ENCODE measurements around the gene CSRNP3. TPM values are rescaled to one million over a fixed set of nuclear protein-coding genes. Genes with fewer than 3 reads are reported as not detected.

CSRNP3 gene
- total and polyA plus RNA-seq, 9 donors, result 5.9 to 15.6 (median 12.4) TPM

- no peak for DNase-seq
- WGBS (ENCODE audit: insufficient coverage), result 94% methylated on average over 2 of the region's 3 CpGs
- peaks cover 2% of the 10 kb centered on the region for H3K36me3 ChIP-seq (ENCODE audit: control insufficient read depth, insufficient read depth, low read length)
- no peaks in the 10 kb centered on the region for H3K27me3 ChIP-seq (ENCODE audit: control insufficient read depth, insufficient read depth, low read length)
- no peak overlapping the region for H3K27ac ChIP-seq (ENCODE audit: low read length)
- H3K9me3 ChIP-seq (replicated peaks; ENCODE audit: control insufficient read depth, low read depth, low read length), result no peaks in the 10 kb centered on the region
- no peaks in the 10 kb centered on the region for H3K4me1 ChIP-seq (ENCODE audit: control insufficient read depth, insufficient read depth, low read length)
- no peak overlapping the region for H3K4me3 ChIP-seq (ENCODE audit: low read length)
Measured at GRCh38 chr2:165627470-165627869, 158.0 kb downstream of the CSRNP3 start.

- WGBS (ENCODE audit: insufficient coverage), result no CpG with 5 or more reads among the region's 2 CpGs
- no peak overlapping the region for H3K4me3 ChIP-seq (ENCODE audit: low read length)
- no peak for DNase-seq
- peaks cover 2% of the 10 kb centered on the region for H3K36me3 ChIP-seq (ENCODE audit: control insufficient read depth, insufficient read depth, low read length)
- H3K27ac ChIP-seq (ENCODE audit: low read length), result no peak overlapping the region
- H3K4me1 ChIP-seq (ENCODE audit: control insufficient read depth, insufficient read depth, low read length), result peaks cover 1% of the 10 kb centered on the region
- no peaks in the 10 kb centered on the region for H3K27me3 ChIP-seq (ENCODE audit: control insufficient read depth, insufficient read depth, low read length)
- H3K9me3 ChIP-seq (replicated peaks; ENCODE audit: control insufficient read depth, low read depth, low read length), result no peaks in the 10 kb centered on the region
Measured at GRCh38 chr2:165629776-165630175, 160.3 kb downstream of the CSRNP3 start.

GRCh38 chr2:165630236-165630635 is 160.7 kb downstream of the CSRNP3 start:
- H3K36me3 ChIP-seq (ENCODE audit: control insufficient read depth, insufficient read depth, low read length), result peaks cover 2% of the 10 kb centered on the region
- peaks cover 5% of the 10 kb centered on the region for H3K4me1 ChIP-seq (ENCODE audit: control insufficient read depth, insufficient read depth, low read length)
- 31% methylated on average over 2 of the region's 3 CpGs for WGBS (ENCODE audit: insufficient coverage)

GRCh38 chr2:165631089-165631488 is 161.6 kb downstream of the CSRNP3 start:
- no peak overlapping the region for H3K27ac ChIP-seq (ENCODE audit: low read length)
- no peak overlapping the region for H3K4me3 ChIP-seq (ENCODE audit: low read length)
- no peaks in the 10 kb centered on the region for H3K9me3 ChIP-seq (replicated peaks; ENCODE audit: control insufficient read depth, low read depth, low read length)
- WGBS (ENCODE audit: insufficient coverage), result no CpG with 5 or more reads among the region's 4 CpGs
- DNase-seq, result no peak
- H3K27me3 ChIP-seq (ENCODE audit: control insufficient read depth, insufficient read depth, low read length), result no peaks in the 10 kb centered on the region
- H3K4me1 ChIP-seq (ENCODE audit: control insufficient read depth, insufficient read depth, low read length), result peaks cover 5% of the 10 kb centered on the region
- peaks cover 2% of the 10 kb centered on the region for H3K36me3 ChIP-seq (ENCODE audit: control insufficient read depth, insufficient read depth, low read length)

More at GRCh38 chr2:165630236-165630635, 160.7 kb downstream of the CSRNP3 start:
- H3K4me3 ChIP-seq (ENCODE audit: low read length), result no peak overlapping the region
- DNase-seq, result no peak
- H3K27ac ChIP-seq (ENCODE audit: low read length), result no peak overlapping the region
- no peaks in the 10 kb centered on the region for H3K9me3 ChIP-seq (replicated peaks; ENCODE audit: control insufficient read depth, low read depth, low read length)
- H3K27me3 ChIP-seq (ENCODE audit: control insufficient read depth, insufficient read depth, low read length), result no peaks in the 10 kb centered on the region

GRCh38 chr2:165632594-165632993 is 163.1 kb downstream of the CSRNP3 start:
- Histone ChIP-seq H3K4me1 (ENCODE audit: control insufficient read depth, insufficient read depth, low read length) (peaks cover 5% of the 10 kb centered on the region), H3K4me3 (ENCODE audit: low read length) (no peak overlapping the region), H3K27me3 (ENCODE audit: control insufficient read depth, insufficient read depth, low read length) (no peaks in the 10 kb centered on the region), H3K36me3 (ENCODE audit: control insufficient read depth, insufficient read depth, low read length) (no peaks in the 10 kb centered on the region), H3K27ac (ENCODE audit: low read length) (no peak overlapping the region), H3K9me3 (replicated peaks; ENCODE audit: control insufficient read depth, low read depth, low read length) (no peaks in the 10 kb centered on the region)
- no peak for DNase-seq
- WGBS (ENCODE audit: insufficient coverage), result no CpG with 5 or more reads among the region's 2 CpGs

DNA sequence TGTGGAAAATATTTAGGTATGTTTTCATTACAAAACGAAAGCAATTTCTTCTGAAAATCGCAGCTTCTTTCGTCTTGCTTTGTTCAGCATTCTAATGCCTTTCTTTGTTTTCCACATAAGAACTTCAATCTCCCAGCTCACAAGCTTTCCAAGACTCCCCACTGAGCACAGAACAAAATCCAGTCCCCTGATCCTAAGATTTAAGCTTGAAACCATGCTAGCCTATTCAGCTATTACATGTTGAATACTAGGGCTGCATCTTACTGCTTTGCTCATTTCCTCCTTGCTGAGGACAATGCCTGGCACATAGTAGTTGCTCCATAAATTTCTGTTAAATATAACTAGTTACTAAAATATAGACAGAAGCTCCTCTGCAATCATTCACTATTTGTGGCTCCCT is 163.9 kb downstream of the CSRNP3 start:
- Histone ChIP-seq H3K27me3 (ENCODE audit: control insufficient read depth, insufficient read depth, low read length) (no peaks in the 10 kb centered on the region), H3K36me3 (ENCODE audit: control insufficient read depth, insufficient read depth, low read length) (no peaks in the 10 kb centered on the region), H3K27ac (ENCODE audit: low read length) (no peak overlapping the region), H3K4me1 (ENCODE audit: control insufficient read depth, insufficient read depth, low read length) (peaks cover 5% of the 10 kb centered on the region), H3K9me3 (replicated peaks; ENCODE audit: control insufficient read depth, low read depth, low read length) (no peaks in the 10 kb centered on the region), H3K4me3 (ENCODE audit: low read length) (no peak overlapping the region)
- DNase-seq, result no peak
- 80% methylated on average over 1 of the region's 3 CpGs for WGBS (ENCODE audit: insufficient coverage)

GRCh38 chr2:165634282-165634681 is 164.8 kb downstream of the CSRNP3 start:
- WGBS (ENCODE audit: insufficient coverage), result 100% methylated on average over 1 of the region's 4 CpGs
- no peaks in the 10 kb centered on the region for H3K27me3 ChIP-seq (ENCODE audit: control insufficient read depth, insufficient read depth, low read length)
- peaks cover 5% of the 10 kb centered on the region for H3K4me1 ChIP-seq (ENCODE audit: control insufficient read depth, insufficient read depth, low read length)
- H3K4me3 ChIP-seq (ENCODE audit: low read length), result no peak overlapping the region
- H3K27ac ChIP-seq (ENCODE audit: low read length), result no peak overlapping the region
- no peaks in the 10 kb centered on the region for H3K9me3 ChIP-seq (replicated peaks; ENCODE audit: control insufficient read depth, low read depth, low read length)
- H3K36me3 ChIP-seq (ENCODE audit: control insufficient read depth, insufficient read depth, low read length), result no peaks in the 10 kb centered on the region
- DNase-seq, result no peak

- Histone ChIP-seq H3K27me3 (ENCODE audit: control insufficient read depth, insufficient read depth, low read length) (no peaks in the 10 kb centered on the region), H3K4me3 (ENCODE audit: low read length) (no peak overlapping the region), H3K9me3 (replicated peaks; ENCODE audit: control insufficient read depth, low read depth, low read length) (no peaks in the 10 kb centered on the region), H3K36me3 (ENCODE audit: control insufficient read depth, insufficient read depth, low read length) (no peaks in the 10 kb centered on the region), H3K4me1 (ENCODE audit: control insufficient read depth, insufficient read depth, low read length) (peaks cover 5% of the 10 kb centered on the region), H3K27ac (ENCODE audit: low read length) (no peak overlapping the region)
- WGBS (ENCODE audit: insufficient coverage), result 25% methylated on average over 1 of the region's 4 CpGs
- peak; percentile 43 for DNase-seq
Measured at GRCh38 chr2:165634855-165635254, 165.4 kb downstream of the CSRNP3 start.

GRCh38 chr2:165635532-165635931 is 166.0 kb downstream of the CSRNP3 start:
- Histone ChIP-seq H3K4me3 (ENCODE audit: low read length) (no peak overlapping the region), H3K9me3 (replicated peaks; ENCODE audit: control insufficient read depth, low read depth, low read length) (no peaks in the 10 kb centered on the region), H3K27me3 (ENCODE audit: control insufficient read depth, insufficient read depth, low read length) (no peaks in the 10 kb centered on the region), H3K36me3 (ENCODE audit: control insufficient read depth, insufficient read depth, low read length) (no peaks in the 10 kb centered on the region), H3K4me1 (ENCODE audit: control insufficient read depth, insufficient read depth, low read length) (peaks cover 7% of the 10 kb centered on the region), H3K27ac (ENCODE audit: low read length) (no peak overlapping the region)
- DNase-seq, result no peak
- no CpG with 5 or more reads among the region's 1 CpG for WGBS (ENCODE audit: insufficient coverage)

DNA sequence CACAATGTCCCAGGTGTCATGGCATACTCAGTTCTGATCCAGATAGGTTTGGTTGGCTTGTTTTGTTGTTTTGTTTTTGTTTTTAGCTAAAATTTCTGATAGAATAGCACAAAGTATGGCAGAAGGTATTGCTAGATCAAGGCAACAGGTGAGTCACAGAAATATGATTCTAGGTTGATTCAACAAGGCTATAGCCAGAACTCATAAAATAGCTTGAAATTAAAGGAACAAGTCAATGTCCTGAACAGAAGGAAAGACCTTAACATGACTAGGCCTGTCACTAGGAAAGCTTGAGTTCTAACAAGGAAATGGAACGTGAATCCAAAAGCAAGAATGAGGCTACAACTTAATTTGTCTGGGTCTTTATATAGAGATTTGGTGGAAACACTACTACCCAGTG is 167.5 kb downstream of the CSRNP3 start:
- no CpG with 5 or more reads among the region's 1 CpG for WGBS (ENCODE audit: insufficient coverage)
- Histone ChIP-seq H3K9me3 (replicated peaks; ENCODE audit: control insufficient read depth, low read depth, low read length) (no peaks in the 10 kb centered on the region), H3K27ac (ENCODE audit: low read length) (no peak overlapping the region), H3K4me3 (ENCODE audit: low read length) (no peak overlapping the region), H3K4me1 (ENCODE audit: control insufficient read depth, insufficient read depth, low read length) (peaks cover 7% of the 10 kb centered on the region), H3K27me3 (ENCODE audit: control insufficient read depth, insufficient read depth, low read length) (no peaks in the 10 kb centered on the region), H3K36me3 (ENCODE audit: control insufficient read depth, insufficient read depth, low read length) (no peaks in the 10 kb centered on the region)
- no peak for DNase-seq

- Histone ChIP-seq H3K4me1 (ENCODE audit: control insufficient read depth, insufficient read depth, low read length) (peaks cover 7% of the 10 kb centered on the region), H3K36me3 (ENCODE audit: control insufficient read depth, insufficient read depth, low read length) (no peaks in the 10 kb centered on the region), H3K27ac (ENCODE audit: low read length) (no peak overlapping the region), H3K4me3 (ENCODE audit: low read length) (no peak overlapping the region), H3K9me3 (replicated peaks; ENCODE audit: control insufficient read depth, low read depth, low read length) (no peaks in the 10 kb centered on the region), H3K27me3 (ENCODE audit: control insufficient read depth, insufficient read depth, low read length) (no peaks in the 10 kb centered on the region)
- WGBS (ENCODE audit: insufficient coverage), result no CpG with 5 or more reads among the region's 2 CpGs
- no peak for DNase-seq
Measured at GRCh38 chr2:165637396-165637795, 167.9 kb downstream of the CSRNP3 start.

All from muscle of leg (tissue), 11 donors.